GM10266 (cell line): ENCODE data around the gene NRL.

Experiments
- DNase-seq: peaks from one replicate; pipeline ENCODE4 v3.0.0; 2012; ENCODE audit errors: extremely low spot score
- CTCF ChIP-seq: IDR thresholded peaks from 2 replicates; pipeline ENCODE4 v1.5.1; 2012; ENCODE audit warnings: mild to moderate bottlenecking, low read depth; ENCODE audit not compliant: control insufficient read depth, insufficient read depth; ENCODE audit errors: missing control alignments

NRL gene

GRCh38 chr14:24071836-24072430 is 42.8 kb downstream of the NRL start:
- DNase-seq = no peak
- no peak for TF ChIP-seq CTCF

GRCh38 chr14:24071144-24071697 is 43.5 kb downstream of the NRL start, which contains the start of gene CPNE6:
TSS of gene CPNE6 (plus strand) at chr14:24071562. CDS start at chr14:24072937, 1,375 bp downstream.
- no peak for TF ChIP-seq CTCF

GRCh38 chr14:24070285-24071143 is 44.2 kb downstream of the NRL start:
- TF ChIP-seq CTCF = no peak
- no peak for DNase-seq

More at GRCh38 chr14:24071144-24071697, 43.5 kb downstream of the NRL start, which contains the start of gene CPNE6:
- DNase-seq = no peak

GRCh38 chr14:24069411-24069735 is 45.4 kb downstream of the NRL start:
- DNase-seq = no peak
- no peak for TF ChIP-seq CTCF

GRCh38 chr14:24068711-24069410 is 45.9 kb downstream of the NRL start:
- TF ChIP-seq CTCF = no peak
- DNase-seq = no peak

- DNase-seq = no peak
- no peak for TF ChIP-seq CTCF
Observed at GRCh38 chr14:24067133-24068082, 47.3 kb downstream of the NRL start.
